B cell (primary cell): ENCODE data around the gene OPN4.

Source experiments
- EZH2 ChIP-seq: IDR thresholded peaks from 2 replicates; pipeline ENCODE4 v1.6.1; 2012; ENCODE audit warnings: borderline replicate concordance, low read depth, mild to moderate bottlenecking, moderate library complexity, low read length; ENCODE audit not compliant: insufficient read depth, poor library complexity, severe bottlenecking
- TF ChIP-seq, protein P1 (sequence below): fragments of 200-600 bp; IDR thresholded peaks from one replicate; pipeline ENCODE4 v1.8.0; 2022; ENCODE audit warnings: antibody characterized with exemption, mild to moderate bottlenecking

DNA sequence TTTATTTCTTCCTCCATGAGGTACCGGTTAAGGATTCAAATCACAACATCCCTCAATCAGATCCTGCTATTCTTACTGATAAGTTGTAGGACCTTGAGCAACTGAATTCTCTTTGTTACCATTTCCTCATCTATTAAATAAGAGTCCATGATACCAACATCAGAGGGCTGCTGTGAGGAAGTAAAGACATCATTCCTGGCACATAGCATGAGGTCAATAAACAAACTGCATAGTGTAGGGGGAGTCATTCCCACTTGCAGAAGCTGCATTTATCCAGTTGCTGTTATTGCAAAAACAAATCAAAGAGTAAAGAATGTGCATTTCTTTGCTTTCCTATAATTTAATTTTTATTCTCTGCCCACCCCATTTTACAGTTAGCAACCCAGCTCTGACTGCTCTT lies 50.8 kb downstream of the OPN4 start:
- TF ChIP-seq, protein P1, sequence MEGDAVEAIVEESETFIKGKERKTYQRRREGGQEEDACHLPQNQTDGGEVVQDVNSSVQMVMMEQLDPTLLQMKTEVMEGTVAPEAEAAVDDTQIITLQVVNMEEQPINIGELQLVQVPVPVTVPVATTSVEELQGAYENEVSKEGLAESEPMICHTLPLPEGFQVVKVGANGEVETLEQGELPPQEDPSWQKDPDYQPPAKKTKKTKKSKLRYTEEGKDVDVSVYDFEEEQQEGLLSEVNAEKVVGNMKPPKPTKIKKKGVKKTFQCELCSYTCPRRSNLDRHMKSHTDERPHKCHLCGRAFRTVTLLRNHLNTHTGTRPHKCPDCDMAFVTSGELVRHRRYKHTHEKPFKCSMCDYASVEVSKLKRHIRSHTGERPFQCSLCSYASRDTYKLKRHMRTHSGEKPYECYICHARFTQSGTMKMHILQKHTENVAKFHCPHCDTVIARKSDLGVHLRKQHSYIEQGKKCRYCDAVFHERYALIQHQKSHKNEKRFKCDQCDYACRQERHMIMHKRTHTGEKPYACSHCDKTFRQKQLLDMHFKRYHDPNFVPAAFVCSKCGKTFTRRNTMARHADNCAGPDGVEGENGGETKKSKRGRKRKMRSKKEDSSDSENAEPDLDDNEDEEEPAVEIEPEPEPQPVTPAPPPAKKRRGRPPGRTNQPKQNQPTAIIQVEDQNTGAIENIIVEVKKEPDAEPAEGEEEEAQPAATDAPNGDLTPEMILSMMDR: no peak
- no peak for TF ChIP-seq EZH2
